ENCODE measurements around the gene ALDH9A1. TPM values are rescaled to one million over a fixed set of nuclear protein-coding genes. Genes with fewer than 3 reads are reported as not detected.
"Not testable (repeated sequence)": the region's sequence is repeated elsewhere in the genome, so short reads cannot be mapped to it uniquely, and the experiment has no call there.

The ALDH9A1 gene
- polyA plus RNA-seq, 4 donors, result 53.0 to 73.2 (median 60.3) TPM

- H3K4me3 ChIP-seq (ENCODE audit: low read depth in 1 of 3, low read length in 3 of 3), result no peak overlapping the region
- peaks cover 0 to 37% (median 2%) of the 10 kb centered on the region in 3 donors for H3K36me3 ChIP-seq (ENCODE audit: control insufficient read depth in 3 of 3, insufficient read depth in 2 of 3, low read depth in 1 of 3, low read length in 3 of 3)
- 53 to 76% (median 65%) methylated on average over 4 of the region's 4 CpGs for whole genome bisulfite sequencing, 3 donors
- peaks cover 0 to 3% of the 10 kb centered on the region in 2 donors for H3K9me3 ChIP-seq (ENCODE audit: control insufficient read depth in 2 of 2, insufficient read depth in 1 of 2, low read depth in 1 of 2, low read length in 1 of 2)
- peaks cover 0 to 28% (median 2%) of the 10 kb centered on the region in 3 donors for H3K4me1 ChIP-seq (ENCODE audit: control insufficient read depth in 3 of 3, insufficient read depth in 2 of 3, low read depth in 1 of 3, low read length in 2 of 3)
- FAIRE-seq (no peak), DNase-seq (no peak)
- H3K27me3 ChIP-seq (ENCODE audit: control insufficient read depth in 3 of 3, insufficient read depth in 3 of 3, low read length in 3 of 3), result no peaks in the 10 kb centered on the region
- peak overlapping the region in 2 of 3 donors; percentile 57 to 69 for H3K27ac ChIP-seq (ENCODE audit: low read depth in 1 of 3, low read length in 2 of 3)
Observed at GRCh38 chr1:165647970-165648369, 50.4 kb downstream of the ALDH9A1 start.

GRCh38 chr1:165647517-165647916, 50.8 kb downstream of the ALDH9A1 start:
- FAIRE-seq, result no peak

DNA sequence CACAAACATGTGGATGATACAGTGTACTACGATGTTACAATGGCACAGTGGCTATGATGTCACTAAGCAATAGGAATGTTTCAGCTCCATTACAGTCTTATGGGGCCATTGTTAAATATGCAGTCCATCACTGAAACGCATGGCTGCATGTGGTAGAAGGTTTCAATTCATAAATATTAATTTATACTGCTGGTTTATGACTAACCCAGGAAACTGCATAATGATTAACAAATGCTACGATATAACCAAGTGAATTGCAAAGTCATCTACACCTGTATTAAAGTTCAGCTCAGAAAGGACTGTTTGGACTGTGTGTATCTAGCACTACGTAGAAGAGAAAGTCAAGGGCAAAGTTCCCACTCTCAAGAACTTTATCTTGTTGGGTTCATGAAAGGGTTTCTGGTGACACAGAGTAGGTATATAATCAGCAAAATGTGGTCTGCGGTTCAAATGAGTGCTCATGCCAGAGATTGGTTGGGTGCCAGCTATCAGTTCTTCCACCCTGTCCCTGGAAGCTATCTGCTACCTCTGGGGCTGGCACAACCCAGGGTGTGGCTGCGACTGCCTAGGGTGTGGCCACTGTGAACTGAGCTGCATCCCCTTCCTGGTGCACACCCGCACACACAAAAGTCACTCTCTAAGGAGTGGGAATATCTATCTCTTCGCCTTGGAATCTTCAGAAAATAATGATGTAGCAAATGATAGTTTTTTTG, 52.6 kb downstream of the ALDH9A1 start:
- peaks cover 2 to 28% (median 2%) of the 10 kb centered on the region in 3 donors for H3K4me1 ChIP-seq (ENCODE audit: control insufficient read depth in 3 of 3, insufficient read depth in 2 of 3, low read depth in 1 of 3, low read length in 2 of 3)
- peaks cover 0 to 3% of the 10 kb centered on the region in 2 donors for H3K9me3 ChIP-seq (ENCODE audit: control insufficient read depth in 2 of 2, insufficient read depth in 1 of 2, low read depth in 1 of 2, low read length in 1 of 2)
- no peak overlapping the region for H3K4me3 ChIP-seq (ENCODE audit: low read depth in 1 of 3, low read length in 3 of 3)
- peak; percentile 94 to 99 for DNase-seq
- 19 to 56% (median 36%) methylated on average over 8 of the region's 8 CpGs for WGBS, 3 donors
- peaks cover 0 to 29% (median 3%) of the 10 kb centered on the region in 3 donors for H3K36me3 ChIP-seq (ENCODE audit: control insufficient read depth in 3 of 3, insufficient read depth in 2 of 3, low read depth in 1 of 3, low read length in 3 of 3)
- peak; percentile 47 for FAIRE-seq
- peak overlapping the region in 2 of 3 donors; percentile 73 to 80 for H3K27ac ChIP-seq (ENCODE audit: low read depth in 1 of 3, low read length in 2 of 3)
- H3K27me3 ChIP-seq (ENCODE audit: control insufficient read depth in 3 of 3, insufficient read depth in 3 of 3, low read length in 3 of 3), result no peaks in the 10 kb centered on the region

More at GRCh38 chr1:165647517-165647916, 50.8 kb downstream of the ALDH9A1 start:
- H3K4me1 ChIP-seq (ENCODE audit: control insufficient read depth in 3 of 3, insufficient read depth in 2 of 3, low read depth in 1 of 3, low read length in 2 of 3), result peaks cover 0 to 28% (median 2%) of the 10 kb centered on the region in 3 donors
- H3K36me3 ChIP-seq (ENCODE audit: control insufficient read depth in 3 of 3, insufficient read depth in 2 of 3, low read depth in 1 of 3, low read length in 3 of 3), result peaks cover 0 to 36% (median 1%) of the 10 kb centered on the region in 3 donors
- H3K9me3 ChIP-seq (ENCODE audit: control insufficient read depth in 2 of 2, insufficient read depth in 1 of 2, low read depth in 1 of 2, low read length in 1 of 2), result peaks cover 0 to 3% of the 10 kb centered on the region in 2 donors
- peak; percentile 54 to 88 for DNase-seq
- H3K27ac ChIP-seq (ENCODE audit: low read depth in 1 of 3, low read length in 2 of 3), result peak overlapping the region; percentile 62 to 69 (median 64)
- H3K27me3 ChIP-seq (ENCODE audit: control insufficient read depth in 3 of 3, insufficient read depth in 3 of 3, low read length in 3 of 3), result no peaks in the 10 kb centered on the region
- H3K4me3 ChIP-seq (ENCODE audit: low read depth in 1 of 3, low read length in 3 of 3), result no peak overlapping the region

- DNase-seq (no peak), FAIRE-seq (no peak)
- H3K36me3 ChIP-seq (ENCODE audit: control insufficient read depth in 3 of 3, insufficient read depth in 2 of 3, low read depth in 1 of 3, low read length in 3 of 3), result peaks cover 0 to 23% (median 3%) of the 10 kb centered on the region in 3 donors
- H3K27ac ChIP-seq (ENCODE audit: low read depth in 1 of 3, low read length in 2 of 3), result peak overlapping the region in 1 of 3 donors; percentile 56
- 54 to 61% (median 56%) methylated on average over 2 of the region's 2 CpGs for WGBS, 3 donors
- H3K27me3 ChIP-seq (ENCODE audit: control insufficient read depth in 3 of 3, insufficient read depth in 3 of 3, low read length in 3 of 3), result no peaks in the 10 kb centered on the region
- peaks cover 0 to 3% of the 10 kb centered on the region in 2 donors for H3K9me3 ChIP-seq (ENCODE audit: control insufficient read depth in 2 of 2, insufficient read depth in 1 of 2, low read depth in 1 of 2, low read length in 1 of 2)
- H3K4me1 ChIP-seq (ENCODE audit: control insufficient read depth in 3 of 3, insufficient read depth in 2 of 3, low read depth in 1 of 3, low read length in 2 of 3), result peaks cover 4 to 28% (median 9%) of the 10 kb centered on the region in 3 donors
- H3K4me3 ChIP-seq (ENCODE audit: low read depth in 1 of 3, low read length in 3 of 3), result no peak overlapping the region
Observed at GRCh38 chr1:165644064-165644735, 54.2 kb downstream of the ALDH9A1 start.

GRCh38 chr1:165641231-165641987, 57.0 kb downstream of the ALDH9A1 start:
- Histone ChIP-seq H3K27me3 (ENCODE audit: control insufficient read depth in 3 of 3, insufficient read depth in 3 of 3, low read length in 3 of 3) (no peaks in the 10 kb centered on the region), H3K36me3 (ENCODE audit: control insufficient read depth in 3 of 3, insufficient read depth in 2 of 3, low read depth in 1 of 3, low read length in 3 of 3) (peaks cover 0 to 19% (median 3%) of the 10 kb centered on the region in 3 donors), H3K4me3 (ENCODE audit: low read depth in 1 of 3, low read length in 3 of 3) (no peak overlapping the region), H3K4me1 (ENCODE audit: control insufficient read depth in 3 of 3, insufficient read depth in 2 of 3, low read depth in 1 of 3, low read length in 2 of 3) (peaks cover 7 to 29% (median 15%) of the 10 kb centered on the region in 3 donors), H3K9me3 (ENCODE audit: control insufficient read depth in 2 of 2, insufficient read depth in 1 of 2, low read depth in 1 of 2, low read length in 1 of 2) (no peaks in the 10 kb centered on the region), H3K27ac (ENCODE audit: low read depth in 1 of 3, low read length in 2 of 3) (no peak overlapping the region)
- DNase-seq (no peak), FAIRE-seq (no peak)
- WGBS, 3 donors, result 45 to 68% (median 56%) methylated on average over 2 of the region's 2 CpGs

DNA sequence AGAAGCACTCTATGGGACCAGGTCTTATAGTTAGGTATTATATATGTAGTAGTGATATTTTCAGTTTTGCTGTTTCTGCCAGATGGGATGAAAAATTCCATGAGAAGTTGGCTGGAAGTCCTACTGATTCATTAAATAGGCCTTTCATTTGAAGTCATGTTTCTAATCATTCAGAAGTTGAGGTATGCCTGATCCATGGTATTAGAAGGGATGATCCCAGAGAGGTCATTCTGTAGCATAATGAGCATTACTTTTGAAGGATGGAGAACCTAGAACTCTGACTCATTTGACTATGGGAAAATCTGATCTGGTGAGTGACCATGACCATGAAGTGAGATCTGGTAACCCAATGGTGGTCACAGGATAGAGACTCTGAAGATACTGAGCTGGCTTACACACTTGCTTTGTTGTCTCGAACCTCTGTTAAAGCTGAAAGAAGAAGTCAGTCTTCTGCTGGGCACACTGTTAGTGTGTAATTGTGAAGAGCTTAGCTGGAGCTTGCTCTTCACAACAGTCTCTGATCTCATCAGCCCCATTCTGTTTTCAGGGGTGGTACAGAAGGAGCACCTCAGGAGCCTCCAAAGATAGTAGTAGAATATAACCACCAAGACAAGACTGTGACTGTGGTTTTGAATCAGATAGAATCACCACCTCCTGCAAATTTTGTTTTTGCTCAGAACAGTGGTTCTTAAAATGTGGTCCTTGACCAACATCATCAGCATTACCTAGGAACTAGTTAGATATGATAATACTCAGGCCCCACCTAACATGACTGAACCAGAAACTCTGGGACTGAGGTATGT, 58.3 kb downstream of the ALDH9A1 start:
- H3K9me3 ChIP-seq (ENCODE audit: control insufficient read depth in 2 of 2, insufficient read depth in 1 of 2, low read depth in 1 of 2, low read length in 1 of 2), result no peaks in the 10 kb centered on the region
- H3K36me3 ChIP-seq (ENCODE audit: control insufficient read depth in 3 of 3, insufficient read depth in 2 of 3, low read depth in 1 of 3, low read length in 3 of 3), result peaks cover 0 to 23% (median 5%) of the 10 kb centered on the region in 3 donors
- H3K27ac ChIP-seq (ENCODE audit: low read depth in 1 of 3, low read length in 2 of 3), result no peak overlapping the region
- FAIRE-seq, result no peak
- WGBS, 3 donors, result 87 to 100% (median 89%) methylated on average over 1 of the region's 1 CpG
- DNase-seq, result no peak
- H3K4me3 ChIP-seq (ENCODE audit: low read depth in 1 of 3, low read length in 3 of 3), result no peak overlapping the region
- H3K4me1 ChIP-seq (ENCODE audit: control insufficient read depth in 3 of 3, insufficient read depth in 2 of 3, low read depth in 1 of 3, low read length in 2 of 3), result peaks cover 7 to 21% (median 17%) of the 10 kb centered on the region in 3 donors
- H3K27me3 ChIP-seq (ENCODE audit: control insufficient read depth in 3 of 3, insufficient read depth in 3 of 3, low read length in 3 of 3), result no peaks in the 10 kb centered on the region

- WGBS, 3 donors, result 28 to 75% (median 58%) methylated on average over 7 of the region's 7 CpGs
Observed at GRCh38 chr1:165638211-165638610, 60.2 kb downstream of the ALDH9A1 start.

More at GRCh38 chr1:165638211-165638610, 60.2 kb downstream of the ALDH9A1 start:
- Histone ChIP-seq H3K36me3 (ENCODE audit: control insufficient read depth in 3 of 3, insufficient read depth in 2 of 3, low read depth in 1 of 3, low read length in 3 of 3) (peaks cover 0 to 20% (median 7%) of the 10 kb centered on the region in 3 donors), H3K27ac (ENCODE audit: low read depth in 1 of 3, low read length in 2 of 3) (peak overlapping the region in 1 of 3 donors; percentile 67), H3K4me1 (ENCODE audit: control insufficient read depth in 3 of 3, insufficient read depth in 2 of 3, low read depth in 1 of 3, low read length in 2 of 3) (peaks cover 7 to 29% (median 18%) of the 10 kb centered on the region in 3 donors)
- not testable (repeated sequence) for FAIRE-seq; H3K9me3 ChIP-seq (ENCODE audit: control insufficient read depth in 2 of 2, insufficient read depth in 1 of 2, low read depth in 1 of 2, low read length in 1 of 2); H3K4me3 ChIP-seq (ENCODE audit: low read depth in 1 of 3, low read length in 3 of 3); H3K27me3 ChIP-seq (ENCODE audit: control insufficient read depth in 3 of 3, insufficient read depth in 3 of 3, low read length in 3 of 3)
- DNase-seq, result peak; percentile 29 to 71
